Measurements from ENCODE around the gene NPAS3.

The NPAS3 gene

DNA sequence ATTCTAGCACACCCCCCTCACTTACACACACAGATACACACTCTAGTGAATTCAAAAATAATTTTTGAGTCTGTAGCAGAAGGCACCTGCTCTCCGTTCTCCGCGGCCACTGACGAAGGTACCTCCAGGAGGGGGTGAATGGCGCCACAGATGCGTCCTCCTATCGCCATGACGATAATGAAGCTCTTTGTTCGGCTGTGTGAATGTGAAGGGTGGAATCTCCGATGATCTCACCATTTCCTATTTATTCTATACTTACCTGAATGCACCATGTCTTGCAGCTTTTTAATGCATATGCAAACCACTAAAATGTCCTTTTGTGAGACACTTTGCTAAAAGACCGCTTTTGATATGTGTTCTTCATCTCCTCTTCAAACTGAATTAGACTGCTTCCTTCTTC is 849.5 kb downstream of the NPAS3 start:
- Histone ChIP-seq H3K4me3 (replicated peaks; ENCODE audit: insufficient read depth, low read length) (no peak overlapping the region), H3K27me3 (ENCODE audit: insufficient read depth, poor library complexity, severe bottlenecking) (peaks cover 8% of the 10 kb centered on the region), H3K27ac (replicated peaks) (no peak overlapping the region)
- TF ChIP-seq GABPA (IDR thresholded peaks at IDR 0.05; ENCODE audit: low read depth) (no peak), POLR2AphosphoS5 (IDR thresholded peaks at IDR 0.05; ENCODE audit: low read depth) (no peak), SPI1 (IDR thresholded peaks at IDR 0.05; ENCODE audit: borderline replicate concordance, low read depth) (no peak), REST (IDR thresholded peaks at IDR 0.05; ENCODE audit: insufficient replicate concordance, low read depth) (no peak)
- TF ChIP-seq, protein P1, sequence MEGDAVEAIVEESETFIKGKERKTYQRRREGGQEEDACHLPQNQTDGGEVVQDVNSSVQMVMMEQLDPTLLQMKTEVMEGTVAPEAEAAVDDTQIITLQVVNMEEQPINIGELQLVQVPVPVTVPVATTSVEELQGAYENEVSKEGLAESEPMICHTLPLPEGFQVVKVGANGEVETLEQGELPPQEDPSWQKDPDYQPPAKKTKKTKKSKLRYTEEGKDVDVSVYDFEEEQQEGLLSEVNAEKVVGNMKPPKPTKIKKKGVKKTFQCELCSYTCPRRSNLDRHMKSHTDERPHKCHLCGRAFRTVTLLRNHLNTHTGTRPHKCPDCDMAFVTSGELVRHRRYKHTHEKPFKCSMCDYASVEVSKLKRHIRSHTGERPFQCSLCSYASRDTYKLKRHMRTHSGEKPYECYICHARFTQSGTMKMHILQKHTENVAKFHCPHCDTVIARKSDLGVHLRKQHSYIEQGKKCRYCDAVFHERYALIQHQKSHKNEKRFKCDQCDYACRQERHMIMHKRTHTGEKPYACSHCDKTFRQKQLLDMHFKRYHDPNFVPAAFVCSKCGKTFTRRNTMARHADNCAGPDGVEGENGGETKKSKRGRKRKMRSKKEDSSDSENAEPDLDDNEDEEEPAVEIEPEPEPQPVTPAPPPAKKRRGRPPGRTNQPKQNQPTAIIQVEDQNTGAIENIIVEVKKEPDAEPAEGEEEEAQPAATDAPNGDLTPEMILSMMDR (IDR thresholded peaks at IDR 0.05; ENCODE audit: insufficient read depth, low read length): no peak
- no peak for DNase-seq (ENCODE audit: low read depth in 1 of 2, low spot score in 1 of 2)

GRCh38 chr14:33790996-33791395 is 852.3 kb downstream of the NPAS3 start:
- peaks cover 8% of the 10 kb centered on the region for H3K27me3 ChIP-seq (ENCODE audit: insufficient read depth, poor library complexity, severe bottlenecking)

DNA sequence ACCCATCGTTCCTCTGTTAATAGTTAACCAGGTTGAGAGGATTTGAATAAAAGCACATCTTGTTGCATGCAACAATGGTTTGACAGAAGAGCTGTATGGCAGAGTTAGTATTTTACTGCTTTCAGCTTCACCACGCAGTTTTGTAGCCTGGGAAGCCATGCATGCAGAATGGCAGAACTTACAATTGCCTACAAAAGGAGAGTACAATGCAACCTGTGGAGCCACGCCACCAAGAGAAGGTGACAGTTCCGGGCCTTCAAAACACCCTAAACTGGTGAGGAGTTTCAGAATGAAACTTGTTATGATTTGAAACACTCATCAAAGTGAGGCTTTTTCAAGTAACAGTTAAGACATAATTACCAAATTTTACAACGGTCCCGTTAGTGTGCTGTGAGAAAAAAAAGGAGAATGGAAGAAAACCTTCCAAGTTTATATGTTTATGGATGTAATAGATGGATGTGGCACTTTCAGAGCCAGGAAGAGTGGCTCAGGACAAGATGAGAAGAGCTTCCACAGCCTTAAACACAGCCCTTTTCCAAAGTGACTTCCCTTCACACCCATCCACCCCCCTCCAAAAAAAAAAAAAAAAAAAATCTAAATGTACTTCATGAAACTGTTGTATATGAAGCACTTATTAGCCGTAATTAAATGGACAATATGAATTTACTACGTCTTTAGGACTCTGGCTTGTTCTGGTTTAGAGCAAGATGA is 853.5 kb downstream of the NPAS3 start:
- peaks cover 10% of the 10 kb centered on the region for H3K27me3 ChIP-seq (ENCODE audit: insufficient read depth, poor library complexity, severe bottlenecking)
- H3K4me3 ChIP-seq (replicated peaks; ENCODE audit: insufficient read depth, low read length): no peak overlapping the region
- no peak overlapping the region for H3K27ac ChIP-seq (replicated peaks)
- DNase-seq (ENCODE audit: low read depth in 1 of 2, low spot score in 1 of 2): no peak
- TF ChIP-seq SPI1 (IDR thresholded peaks at IDR 0.05; ENCODE audit: borderline replicate concordance, low read depth): no peak
- TF ChIP-seq REST (IDR thresholded peaks at IDR 0.05; ENCODE audit: insufficient replicate concordance, low read depth): no peak
- no peak for TF ChIP-seq GABPA (IDR thresholded peaks at IDR 0.05; ENCODE audit: low read depth)
- no peak for TF ChIP-seq POLR2AphosphoS5 (IDR thresholded peaks at IDR 0.05; ENCODE audit: low read depth)
- TF ChIP-seq, protein P1 (IDR thresholded peaks at IDR 0.05; ENCODE audit: insufficient read depth, low read length): no peak

More at GRCh38 chr14:33790996-33791395, 852.3 kb downstream of the NPAS3 start:
- no peak for DNase-seq (ENCODE audit: low read depth in 1 of 2, low spot score in 1 of 2)
- Histone ChIP-seq H3K27ac (replicated peaks) (no peak overlapping the region), H3K4me3 (replicated peaks; ENCODE audit: insufficient read depth, low read length) (no peak overlapping the region)
- no peak for TF ChIP-seq POLR2AphosphoS5 (IDR thresholded peaks at IDR 0.05; ENCODE audit: low read depth)
- TF ChIP-seq, protein P1 (IDR thresholded peaks at IDR 0.05; ENCODE audit: insufficient read depth, low read length): no peak
- no peak for TF ChIP-seq REST (IDR thresholded peaks at IDR 0.05; ENCODE audit: insufficient replicate concordance, low read depth)
- TF ChIP-seq SPI1 (IDR thresholded peaks at IDR 0.05; ENCODE audit: borderline replicate concordance, low read depth): no peak

All from HL-60 (cell line).